HS-5 (cell line): ENCODE results near the gene RYR1.
"Not testable (repeated sequence)": the region's sequence is repeated elsewhere in the genome, so short reads cannot be mapped to it uniquely, and the experiment has no call there.

ENCODE experiments used
- DNase-seq: peaks from one replicate; pipeline ENCODE4 v3.0.0-alpha.2; 2012; ENCODE audit warnings: low read depth

The RYR1 gene

DNA sequence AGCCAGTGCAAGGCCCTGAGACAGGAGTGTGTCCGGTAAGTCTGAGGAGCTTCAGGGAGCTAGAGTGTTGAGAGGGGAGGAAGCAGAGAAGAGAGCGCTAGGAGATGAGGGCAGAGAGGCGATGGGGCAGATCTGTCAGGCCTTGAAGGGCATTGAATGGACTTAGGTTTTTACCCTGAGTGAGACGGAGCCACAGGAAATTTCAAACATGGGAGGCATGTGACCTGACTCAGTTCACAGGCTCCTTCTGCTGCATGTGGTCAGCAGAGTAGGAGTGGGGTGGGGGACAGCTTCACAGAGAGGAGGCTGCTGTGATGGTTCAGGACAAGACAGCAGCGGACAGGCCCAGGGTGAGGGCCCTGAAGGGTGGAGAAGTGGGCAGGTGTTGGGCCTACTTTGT, 33.1 kb upstream of the RYR1 start:
- no peak for DNase-seq

DNA sequence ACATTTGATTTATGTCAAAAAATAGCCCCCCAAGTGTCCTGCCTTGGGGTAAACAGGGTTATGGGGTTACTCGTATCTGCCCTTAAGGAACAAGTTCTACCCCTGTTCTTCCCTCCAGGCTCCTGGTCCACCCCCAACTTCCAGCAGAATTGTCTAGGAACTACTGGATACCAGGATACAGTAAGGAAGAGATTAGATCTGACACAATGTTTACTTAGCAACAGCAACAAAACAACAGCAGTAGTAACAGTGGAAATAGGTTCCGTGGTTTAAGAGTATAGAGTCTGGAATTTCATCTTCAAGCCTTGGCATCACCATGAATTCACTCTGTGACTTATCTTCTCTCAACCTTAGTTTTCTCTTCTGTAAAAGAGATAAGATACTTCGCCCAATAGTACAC, 32.3 kb upstream of the RYR1 start:
- no peak for DNase-seq

DNA sequence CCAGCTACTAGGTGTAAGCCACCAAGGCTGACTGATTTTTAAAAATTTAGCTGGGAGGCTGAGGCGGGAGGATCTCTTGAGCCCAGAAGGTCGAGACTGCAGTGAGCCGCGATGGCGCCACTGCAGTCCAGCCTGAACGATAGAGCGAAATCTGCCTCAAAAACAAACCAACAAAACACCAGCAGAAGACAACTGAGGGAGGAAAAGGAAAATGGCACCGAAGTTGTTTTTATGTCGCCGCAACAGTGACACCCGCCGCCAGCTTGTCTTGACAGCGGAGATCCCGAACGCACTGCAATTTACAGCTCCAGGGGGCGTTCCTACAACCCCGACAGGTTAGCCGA, 30.9 kb upstream of the RYR1 start:
- DNase-seq = no peak

DNA sequence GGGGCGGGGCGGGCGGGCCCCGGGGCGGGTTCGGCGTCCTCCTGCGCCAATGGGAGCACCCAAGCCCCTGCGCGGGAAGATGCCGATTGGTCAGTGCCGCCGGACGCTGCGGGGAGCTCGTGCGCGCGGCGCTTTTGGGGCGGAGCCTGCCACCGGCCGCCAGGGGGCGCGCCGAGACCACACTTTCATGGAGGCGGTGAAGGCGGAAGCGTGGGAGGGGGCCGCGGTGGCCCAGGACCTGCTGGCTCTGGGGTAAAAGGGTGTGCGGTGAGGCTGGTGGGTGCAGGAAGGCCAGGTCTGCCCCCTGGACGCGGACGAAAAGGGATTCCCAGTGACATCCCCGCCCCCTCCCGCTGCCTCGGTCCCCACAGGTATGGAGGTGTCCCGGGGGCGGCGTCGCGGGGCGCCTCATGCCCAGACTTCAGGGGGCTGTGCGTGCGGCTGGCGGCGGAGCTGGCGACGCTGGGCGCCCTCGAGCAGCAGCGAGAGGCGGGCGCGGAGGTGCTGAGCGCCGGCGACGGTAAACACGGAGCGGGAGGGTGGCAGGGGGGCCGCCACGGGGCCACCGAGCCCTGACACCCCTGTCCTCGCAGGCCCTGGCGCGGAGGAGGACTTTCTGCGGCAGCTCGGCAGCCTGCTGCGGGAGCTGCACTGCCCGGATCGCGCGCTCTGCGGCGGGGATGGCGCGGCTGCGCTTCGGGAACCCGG, 30.4 kb upstream of the RYR1 start, which contains the start of gene FAM98C:
Gene FAM98C, plus strand, starts transcription at position 127 of the 708 bp plus-strand sequence. Its CDS starts 61 bp downstream, at position 188.
- peak; percentile 78 for DNase-seq

DNA sequence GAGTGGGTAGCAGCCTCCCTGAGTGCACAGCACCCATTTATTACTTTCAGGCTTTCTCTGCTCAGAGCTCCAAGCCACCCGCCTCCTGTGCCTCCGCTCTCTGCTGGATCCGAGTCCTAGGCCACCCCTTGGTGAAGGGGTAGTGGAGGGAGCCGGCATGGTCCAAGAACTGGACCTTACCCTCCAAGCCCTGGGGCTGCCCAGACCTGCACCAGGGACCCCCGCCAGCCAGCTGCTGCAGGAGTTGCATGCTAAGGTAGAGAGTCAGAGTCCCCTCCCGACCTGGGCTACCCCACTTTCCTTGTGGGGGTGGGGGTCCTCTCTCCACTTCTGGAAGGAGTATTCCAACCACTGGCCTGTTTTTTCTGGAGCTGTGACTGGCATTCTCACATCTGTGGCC, 28.6 kb upstream of the RYR1 start:
- DNase-seq = no peak

DNA sequence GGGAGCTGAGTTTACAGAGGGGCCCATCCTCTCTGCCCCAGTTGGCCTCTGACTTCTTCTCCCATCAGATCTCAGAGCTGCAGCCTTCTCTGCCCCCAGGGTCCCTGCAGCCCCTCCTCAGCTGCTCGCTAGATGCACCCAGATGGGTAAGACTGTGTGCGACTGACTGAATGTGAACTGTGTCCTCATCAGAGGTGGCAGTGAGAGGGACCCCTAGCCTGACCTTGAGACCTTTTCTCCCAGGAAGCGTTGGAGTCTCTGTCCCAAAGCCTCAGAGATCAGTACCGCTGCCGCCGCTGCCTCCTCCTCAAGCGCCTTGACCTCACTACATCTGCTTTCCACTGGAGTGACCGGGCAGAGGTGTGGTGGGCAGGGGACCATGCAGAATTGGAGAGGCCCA, 28.2 kb upstream of the RYR1 start:
- DNase-seq = no peak

DNA sequence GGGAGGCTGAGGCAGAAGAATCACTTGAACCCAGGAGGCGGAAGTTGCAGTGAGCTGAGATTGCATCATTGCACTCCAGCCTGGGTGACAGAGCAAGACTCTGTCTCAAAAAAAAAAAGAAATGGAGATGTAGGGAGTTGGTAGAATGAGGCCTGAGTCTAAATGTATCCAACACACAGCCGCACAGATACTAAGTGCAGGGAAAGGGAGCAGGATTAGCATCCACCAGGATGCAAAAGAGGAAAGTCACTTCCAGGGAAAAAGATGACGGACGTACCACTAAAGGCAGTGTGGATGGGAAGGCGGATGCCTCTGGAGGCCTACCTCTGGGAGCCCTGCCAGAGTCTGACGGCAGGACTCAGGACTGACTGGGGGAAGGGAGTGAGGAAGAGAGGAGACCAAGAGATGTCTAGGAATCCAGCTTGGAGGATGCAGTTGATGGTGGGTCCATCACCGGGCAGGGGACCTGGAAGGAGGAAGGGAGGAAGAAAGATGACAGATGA, 23.8 kb upstream of the RYR1 start:
- DNase-seq = no peak

DNA sequence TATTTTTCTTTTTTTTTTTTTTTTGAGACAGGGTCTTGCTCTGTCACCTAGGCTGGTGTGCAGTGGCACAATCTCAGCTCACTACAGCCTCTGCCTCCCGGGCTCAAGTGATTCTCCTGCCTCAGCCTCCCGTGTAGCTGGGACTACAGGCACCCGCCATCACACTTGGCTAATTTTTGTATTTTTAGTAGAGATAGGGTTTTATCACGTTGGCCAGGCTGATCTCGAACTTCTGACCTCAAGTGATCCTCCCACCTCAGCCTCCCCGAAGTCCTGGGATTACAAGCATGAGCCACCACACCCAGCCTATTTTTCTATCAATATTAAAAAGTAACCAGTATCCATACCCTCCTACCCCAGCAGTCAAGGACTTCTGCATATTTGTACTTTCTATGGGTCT, 23.1 kb upstream of the RYR1 start:
- not testable (repeated sequence) for DNase-seq

DNA sequence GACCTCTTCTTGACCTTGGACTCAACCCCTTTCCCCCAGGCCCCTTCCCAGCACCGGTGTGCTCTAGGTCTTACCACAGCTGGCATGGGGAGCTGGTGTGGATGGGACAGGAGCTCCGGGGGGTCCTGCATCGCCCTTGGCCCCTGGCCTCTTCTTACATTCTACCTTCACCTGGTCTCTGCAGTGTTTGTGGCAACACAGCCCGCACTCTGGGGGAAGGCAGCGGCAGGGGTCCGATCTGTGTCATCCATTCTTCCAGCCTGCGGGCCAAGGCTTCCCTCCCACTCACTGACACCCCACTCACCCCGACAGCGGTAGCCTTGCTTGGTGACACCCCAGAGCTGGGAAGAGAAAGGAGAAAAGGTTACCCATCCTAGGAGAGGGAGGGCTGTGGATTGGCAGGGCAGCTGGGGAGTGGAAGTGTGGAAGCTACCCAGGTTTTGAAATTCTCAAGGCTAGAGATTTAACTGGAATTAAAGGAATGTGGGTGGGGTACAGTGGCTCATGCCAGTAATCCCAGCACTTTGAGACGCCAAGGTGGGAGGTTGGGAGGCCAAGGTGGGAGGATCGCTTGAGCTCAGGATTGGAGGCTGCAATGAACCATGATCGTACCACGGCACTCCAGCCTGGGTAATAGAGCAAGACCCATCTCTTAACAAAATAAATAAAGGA, 22.3 kb upstream of the RYR1 start:
- no peak for DNase-seq

DNA sequence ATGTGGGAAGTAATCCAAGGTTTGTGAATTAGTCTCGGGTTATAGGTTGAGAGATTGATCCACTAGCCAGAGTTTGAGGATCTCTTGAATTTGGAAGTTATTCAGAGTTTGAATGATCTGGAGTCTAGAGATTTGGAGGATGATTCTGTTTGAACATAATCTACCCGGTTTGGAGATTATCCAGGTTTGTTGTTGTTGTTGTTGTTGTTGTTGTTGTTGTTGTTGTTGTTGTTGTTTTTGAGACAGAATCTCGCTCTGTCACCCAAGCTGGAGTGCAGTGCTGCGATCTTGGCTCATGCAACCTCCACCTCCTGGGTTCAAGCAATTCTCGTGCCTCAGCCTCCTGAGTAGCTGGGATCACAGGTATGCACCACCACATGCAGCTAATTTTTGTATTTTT, 21.6 kb upstream of the RYR1 start:
- DNase-seq = not testable (repeated sequence)

DNA sequence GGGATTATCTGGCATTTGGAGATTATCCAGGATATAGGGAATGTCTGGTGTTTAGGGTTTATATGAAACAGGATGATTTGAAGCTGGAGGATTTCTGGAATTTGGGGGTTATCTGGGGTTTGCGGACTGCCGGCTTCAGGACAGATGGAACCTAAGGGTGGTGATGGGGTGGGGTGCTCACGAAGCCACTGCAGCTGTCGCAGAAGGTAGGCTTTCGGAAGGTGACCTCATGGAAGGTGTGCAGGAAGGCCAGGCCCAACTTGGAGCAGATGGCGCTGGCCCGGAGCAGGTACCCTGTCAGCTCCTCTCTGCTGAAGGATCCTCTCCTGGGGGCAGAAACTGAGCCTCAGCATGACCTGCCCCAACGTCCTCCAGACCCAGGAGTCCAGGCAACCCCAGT, 21.0 kb upstream of the RYR1 start:
- no peak for DNase-seq

DNA sequence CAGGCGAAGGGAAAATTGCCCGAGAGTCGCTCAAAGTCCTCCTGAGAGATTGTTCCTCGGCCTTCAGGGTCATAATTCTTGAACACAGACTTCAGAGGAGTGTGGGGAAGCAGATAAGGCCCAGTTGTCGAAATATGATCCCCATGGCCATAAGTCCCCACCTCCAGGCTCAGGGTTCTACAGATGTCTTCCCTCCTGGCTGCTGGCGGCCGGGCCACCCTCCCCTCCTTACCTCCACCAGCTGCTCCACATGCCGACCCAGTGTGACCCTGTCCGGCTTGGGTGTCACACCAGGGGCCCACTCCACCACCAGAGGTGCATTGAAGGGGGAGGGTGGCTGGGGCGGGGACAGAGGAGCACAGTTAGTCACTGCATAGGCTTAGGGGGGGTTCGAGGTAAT, 20.5 kb upstream of the RYR1 start:
- DNase-seq = no peak

DNA sequence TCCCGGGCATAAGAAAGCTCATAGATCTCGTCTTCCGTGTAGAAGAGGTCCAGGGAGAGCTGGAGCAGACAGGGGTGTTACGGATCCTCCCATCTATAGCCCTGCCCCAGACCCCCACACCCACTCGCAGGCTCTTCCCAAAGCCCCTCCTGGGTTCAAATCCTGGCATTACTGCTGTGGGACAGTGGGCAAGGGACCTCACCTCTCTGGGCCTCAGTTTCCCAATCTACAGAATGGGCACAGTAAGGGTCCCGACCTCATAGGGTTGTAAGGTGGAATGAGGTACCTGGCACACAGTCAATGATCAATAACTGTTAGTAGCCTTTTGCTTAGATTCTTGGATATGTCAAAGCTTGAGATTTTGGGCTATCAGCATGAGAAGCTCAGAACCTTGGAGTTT, 20.1 kb upstream of the RYR1 start:
- no peak for DNase-seq

DNA sequence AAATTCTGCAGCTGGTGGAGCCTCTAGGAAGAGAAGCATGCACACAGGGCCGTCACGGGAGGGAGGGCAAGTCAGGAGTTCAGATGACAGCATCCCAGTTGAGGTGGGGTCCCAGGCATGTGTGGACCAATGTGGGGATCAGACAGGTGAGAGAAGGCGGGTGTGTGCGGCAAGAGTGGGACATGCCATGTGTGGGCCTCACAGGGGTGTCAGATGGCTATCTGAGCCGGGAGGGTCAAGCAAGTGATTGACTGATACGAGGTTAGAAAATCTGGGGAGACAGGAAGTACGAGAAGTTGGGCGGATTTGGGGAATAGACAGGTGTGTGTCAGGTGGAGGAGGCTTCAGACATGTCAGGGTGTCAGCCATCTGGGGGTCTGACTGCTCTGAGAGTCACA, 16.3 kb upstream of the RYR1 start:
- DNase-seq = no peak

DNA sequence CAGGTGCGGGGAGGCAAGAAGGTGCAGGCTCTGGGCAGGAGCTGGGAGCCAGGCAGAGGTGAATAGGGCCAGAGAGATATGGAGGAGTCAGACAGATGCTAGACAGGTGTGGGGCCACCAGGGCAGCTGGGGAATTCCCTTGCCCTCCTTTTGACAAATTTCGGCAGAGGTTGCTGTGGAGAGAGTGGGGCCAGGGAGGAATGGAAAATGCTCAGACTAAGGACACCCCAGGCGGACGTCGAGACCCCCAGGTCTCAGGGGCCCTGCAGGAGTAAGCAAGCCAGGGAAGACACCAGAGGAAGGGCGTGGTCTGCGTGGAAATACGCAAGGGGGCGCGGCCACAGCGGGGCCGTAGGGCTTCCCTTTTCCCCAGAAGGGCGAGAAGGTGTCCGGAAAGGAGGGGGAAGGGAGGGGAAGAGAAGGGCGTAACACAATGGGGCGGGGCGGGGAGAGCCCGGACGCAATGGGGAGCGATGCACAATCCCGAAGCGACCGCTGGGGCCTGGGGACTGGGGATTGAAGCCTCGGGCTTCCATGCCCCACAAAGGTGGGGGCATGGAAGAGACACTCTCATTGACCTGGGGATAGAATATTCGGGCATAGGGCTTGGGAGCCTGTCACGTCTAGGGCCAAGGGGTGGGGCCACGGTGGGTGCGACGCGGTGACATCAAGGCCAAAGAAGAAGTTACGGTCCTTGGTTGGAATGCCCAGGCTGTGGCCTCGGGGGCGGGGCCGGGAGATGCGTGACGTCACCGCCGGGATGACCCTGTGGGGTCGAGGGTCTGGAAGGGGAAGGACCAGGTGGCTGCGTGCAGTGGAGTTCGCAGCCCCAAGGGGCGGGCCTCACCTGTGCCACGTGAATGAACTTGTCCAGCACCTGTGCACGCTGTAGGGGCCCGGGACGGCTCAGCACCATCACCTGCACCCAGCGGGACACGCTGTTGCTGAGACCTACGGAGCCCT, 15.7 kb upstream of the RYR1 start:
- DNase-seq = no peak

DNA sequence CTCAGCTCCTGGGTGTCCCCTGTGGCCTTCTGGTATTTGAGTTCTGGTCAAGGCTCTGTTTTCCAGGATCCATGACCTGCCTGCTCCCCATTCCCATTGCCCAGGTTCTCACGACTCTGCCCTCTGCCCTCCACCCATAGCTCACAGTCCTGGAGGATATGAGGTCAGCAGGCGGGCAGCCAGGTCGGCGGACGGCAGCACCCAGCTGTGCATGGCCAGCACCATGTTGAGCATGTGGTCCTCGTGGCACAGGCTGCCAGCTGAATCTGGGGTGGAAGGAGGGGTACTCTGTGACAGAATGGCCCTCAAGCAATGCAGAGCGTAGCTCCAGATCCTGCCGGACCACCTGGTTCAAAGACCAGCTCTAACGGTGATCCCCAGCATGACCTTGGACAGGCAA, 12.6 kb upstream of the RYR1 start:
- DNase-seq = no peak

DNA sequence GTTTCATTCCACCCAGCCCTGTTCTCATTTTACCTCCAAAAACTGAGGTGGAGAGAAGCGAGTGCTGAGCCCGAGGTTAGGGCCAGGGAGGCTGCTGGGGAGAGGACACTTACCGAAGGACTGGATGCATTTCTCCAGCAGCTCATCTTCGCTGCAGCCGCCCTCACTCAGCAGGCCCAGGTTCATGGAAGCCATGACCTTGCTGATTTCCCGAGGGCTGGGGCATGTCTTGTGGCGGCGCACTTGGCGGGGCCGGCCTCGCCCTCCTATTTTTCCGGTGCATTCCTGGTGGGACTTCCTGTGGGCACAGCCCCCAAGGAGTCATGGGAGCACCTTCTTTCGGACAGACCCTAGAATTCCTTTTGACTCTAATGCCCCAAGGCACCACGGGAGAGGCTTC, 11.6 kb upstream of the RYR1 start:
- no peak for DNase-seq

DNA sequence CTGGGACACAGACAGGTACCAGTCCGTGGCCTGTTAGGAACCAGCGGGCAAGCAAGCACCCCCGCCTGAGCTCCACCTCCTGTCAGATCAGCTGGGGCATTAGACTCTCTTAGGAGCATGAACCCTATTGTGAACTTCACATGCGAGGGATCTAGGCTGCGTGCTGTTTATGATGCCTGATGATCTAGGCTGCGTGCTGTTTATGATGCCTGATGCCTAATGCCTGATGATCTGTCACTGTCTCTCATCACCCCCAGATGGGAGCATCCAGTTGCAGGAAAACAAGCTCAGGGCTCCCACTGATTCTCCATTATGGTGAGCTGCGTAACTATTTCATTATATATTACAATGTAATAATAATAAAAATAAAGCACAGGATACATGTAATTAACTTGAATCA, 11.1 kb upstream of the RYR1 start:
- no peak for DNase-seq

DNA sequence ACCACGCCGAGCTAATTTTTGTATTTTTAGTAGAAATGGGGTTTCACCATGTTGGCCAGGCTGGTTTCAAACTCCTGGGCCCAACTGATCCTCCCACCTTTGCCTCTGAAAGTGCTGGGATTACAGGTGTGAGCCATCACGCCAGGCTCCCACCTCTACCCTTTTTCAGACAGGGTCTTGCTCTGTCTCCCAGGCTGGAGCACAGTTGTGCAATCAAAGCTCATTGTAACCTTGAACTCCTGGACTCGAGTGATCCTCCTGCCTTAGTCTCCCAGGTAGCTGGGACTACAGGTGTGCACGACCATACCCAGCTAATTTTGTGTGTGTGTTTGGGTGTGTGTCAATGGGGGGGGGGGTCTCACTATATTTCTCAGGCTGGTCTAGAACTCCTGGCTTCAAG, 9.2 kb upstream of the RYR1 start:
- DNase-seq = no peak

DNA sequence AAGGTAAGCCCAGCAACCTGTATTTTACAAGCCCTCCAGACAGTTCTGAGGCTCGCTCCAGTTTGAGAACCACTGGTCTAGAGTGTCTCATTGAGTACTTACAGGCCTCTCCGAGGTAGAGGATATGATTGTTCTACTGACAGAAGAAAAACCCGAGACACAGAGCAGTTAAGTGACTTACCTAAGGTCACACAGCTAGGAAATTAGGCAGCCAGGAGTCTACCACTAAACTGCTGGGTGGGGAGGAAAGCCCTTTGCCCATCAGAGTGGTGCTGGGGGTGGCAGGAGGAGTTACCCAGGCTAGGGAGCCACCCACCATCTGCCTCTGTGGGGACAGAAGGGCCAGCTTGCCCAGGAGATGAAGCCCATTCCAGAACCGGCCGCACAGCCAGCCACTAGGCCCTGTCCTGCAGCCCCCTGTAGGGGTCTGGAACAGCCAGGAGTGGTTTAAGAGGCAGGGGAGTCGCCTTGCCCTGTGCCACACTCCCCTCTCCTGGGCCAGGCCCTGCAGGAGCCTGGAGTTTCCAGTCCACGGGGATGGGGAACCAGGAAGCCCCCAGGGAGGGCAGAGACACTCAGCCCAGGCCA, 8.2 kb upstream of the RYR1 start:
- no peak for DNase-seq

DNA sequence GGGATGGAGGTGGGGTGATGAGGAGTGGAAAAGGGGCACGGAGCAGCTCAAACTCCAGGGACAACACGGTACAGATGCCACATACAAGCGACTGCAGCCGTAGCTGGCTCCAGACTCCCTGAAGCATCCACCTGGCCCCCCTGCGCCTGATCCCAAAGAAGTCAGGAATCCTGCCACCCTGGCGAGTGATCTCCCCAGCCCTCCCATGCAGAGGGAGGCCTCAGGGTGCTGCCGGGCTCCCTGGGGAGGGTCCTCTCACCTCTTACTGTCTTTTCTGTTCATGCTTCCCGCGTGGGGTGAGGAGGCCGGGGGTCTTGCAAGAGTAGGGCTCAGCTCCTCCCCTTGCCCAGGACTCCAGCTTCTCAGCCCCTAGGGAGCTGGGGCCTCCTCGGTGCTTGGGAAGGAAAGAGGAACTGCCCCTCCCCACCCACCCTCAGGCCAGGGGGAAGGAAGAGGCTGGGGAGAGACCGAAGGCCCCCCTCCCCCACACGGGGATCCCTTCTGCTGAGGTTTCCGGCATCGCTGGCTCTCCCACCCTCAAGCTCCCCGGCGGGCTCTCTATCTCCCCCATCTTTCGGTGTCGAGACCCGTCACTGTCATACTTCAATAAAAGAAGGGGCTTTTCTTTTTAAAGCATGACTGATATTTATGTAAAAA, 7.6 kb upstream of the RYR1 start, which contains the start of gene RASGRP4:
Gene RASGRP4, minus strand, starts transcription at position 410 of the 657 bp plus-strand sequence. Its CDS starts 128 bp downstream, at position 282.
- DNase-seq = no peak
